Measurements from ENCODE around the gene HPCAL1. TPM values are rescaled to one million over a fixed set of nuclear protein-coding genes. Genes with fewer than 3 reads are reported as not detected.

The HPCAL1 gene
- total RNA-seq, 2 donors from 2014 or later, result 22.5 to 203 TPM

DNA sequence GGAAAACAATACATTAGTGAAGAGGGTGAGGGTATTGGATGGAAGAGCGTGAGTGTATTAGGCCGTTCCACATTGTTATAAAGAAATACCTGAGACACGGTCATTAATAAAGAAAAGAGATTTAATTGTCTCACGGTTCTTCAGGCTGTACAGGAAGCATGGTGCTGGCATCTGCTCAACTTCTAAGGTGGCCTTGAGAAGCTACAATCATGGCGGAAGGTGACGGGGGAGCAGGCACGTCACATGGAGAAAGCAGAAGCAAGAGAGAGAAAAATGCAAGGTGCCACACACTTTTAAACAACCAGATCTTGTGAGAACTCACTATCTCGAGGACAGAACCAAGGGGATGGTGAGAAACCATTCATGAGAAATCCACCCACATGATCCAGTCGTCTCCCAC is 18.2 kb downstream of the HPCAL1 start:
- Histone ChIP-seq H3K4me1 (replicated peaks) (no peaks in the 10 kb centered on the region), H3K4me3 (no peak overlapping the region), H3K27me3 (replicated peaks; ENCODE audit: insufficient read depth) (no peaks in the 10 kb centered on the region), H3K36me3 (no peaks in the 10 kb centered on the region), H3K9me3 (no peaks in the 10 kb centered on the region), H3K27ac (no peak overlapping the region)
- TF ChIP-seq POLR2AphosphoS5 (IDR thresholded peaks at IDR 0.05) (no peak), POLR2A (IDR thresholded peaks at IDR 0.05) (no peak)
- TF ChIP-seq, protein P1, sequence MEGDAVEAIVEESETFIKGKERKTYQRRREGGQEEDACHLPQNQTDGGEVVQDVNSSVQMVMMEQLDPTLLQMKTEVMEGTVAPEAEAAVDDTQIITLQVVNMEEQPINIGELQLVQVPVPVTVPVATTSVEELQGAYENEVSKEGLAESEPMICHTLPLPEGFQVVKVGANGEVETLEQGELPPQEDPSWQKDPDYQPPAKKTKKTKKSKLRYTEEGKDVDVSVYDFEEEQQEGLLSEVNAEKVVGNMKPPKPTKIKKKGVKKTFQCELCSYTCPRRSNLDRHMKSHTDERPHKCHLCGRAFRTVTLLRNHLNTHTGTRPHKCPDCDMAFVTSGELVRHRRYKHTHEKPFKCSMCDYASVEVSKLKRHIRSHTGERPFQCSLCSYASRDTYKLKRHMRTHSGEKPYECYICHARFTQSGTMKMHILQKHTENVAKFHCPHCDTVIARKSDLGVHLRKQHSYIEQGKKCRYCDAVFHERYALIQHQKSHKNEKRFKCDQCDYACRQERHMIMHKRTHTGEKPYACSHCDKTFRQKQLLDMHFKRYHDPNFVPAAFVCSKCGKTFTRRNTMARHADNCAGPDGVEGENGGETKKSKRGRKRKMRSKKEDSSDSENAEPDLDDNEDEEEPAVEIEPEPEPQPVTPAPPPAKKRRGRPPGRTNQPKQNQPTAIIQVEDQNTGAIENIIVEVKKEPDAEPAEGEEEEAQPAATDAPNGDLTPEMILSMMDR (IDR thresholded peaks at IDR 0.05), result no peak
- WGBS, result 88% methylated on average over 9 of the region's 9 CpGs
- intact Hi-C loops (cut with DNase I), result no loop called here
- DNase-seq (ENCODE audit: low spot score), result no peak

DNA sequence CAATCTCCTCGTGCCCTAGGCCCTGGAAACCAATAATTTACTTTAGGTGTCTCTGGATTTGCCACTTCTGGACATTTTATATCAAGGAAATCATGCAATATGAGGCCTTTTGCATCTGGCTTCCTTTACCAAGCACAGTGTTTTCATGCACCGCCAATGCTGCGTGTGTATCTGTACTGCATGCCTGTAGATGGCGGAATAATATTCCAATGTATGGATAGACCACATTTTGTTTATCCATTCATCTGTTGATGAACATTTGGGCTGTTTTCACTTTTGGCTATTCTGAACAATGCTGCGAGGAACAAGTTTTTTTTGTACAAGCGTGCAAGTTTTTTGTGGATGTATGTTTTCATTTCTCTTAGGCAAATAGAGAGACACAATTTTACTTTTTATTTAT is 18.9 kb downstream of the HPCAL1 start:
- H3K4me1 ChIP-seq (replicated peaks), result no peaks in the 10 kb centered on the region
- TF ChIP-seq POLR2AphosphoS5 (IDR thresholded peaks at IDR 0.05), result no peak
- TF ChIP-seq POLR2A (IDR thresholded peaks at IDR 0.05), result no peak
- TF ChIP-seq, protein P1 (IDR thresholded peaks at IDR 0.05), result no peak
- intact Hi-C loops (cut with DNase I), result no loop called here
- no peaks in the 10 kb centered on the region for H3K27me3 ChIP-seq (replicated peaks; ENCODE audit: insufficient read depth)
- DNase-seq (ENCODE audit: low spot score), result no peak
- no peak overlapping the region for H3K27ac ChIP-seq
- no peaks in the 10 kb centered on the region for H3K9me3 ChIP-seq
- no peaks in the 10 kb centered on the region for H3K36me3 ChIP-seq
- H3K4me3 ChIP-seq, result no peak overlapping the region
- WGBS, result 98% methylated on average over 6 of the region's 6 CpGs

GRCh38 chr2:10322481-10322880 is 19.8 kb downstream of the HPCAL1 start:
- no peaks in the 10 kb centered on the region for H3K9me3 ChIP-seq
- no peaks in the 10 kb centered on the region for H3K27me3 ChIP-seq (replicated peaks; ENCODE audit: insufficient read depth)
- DNase-seq (ENCODE audit: low spot score), result no peak
- H3K36me3 ChIP-seq, result no peaks in the 10 kb centered on the region
- TF ChIP-seq POLR2A (IDR thresholded peaks at IDR 0.05), result no peak
- H3K4me1 ChIP-seq (replicated peaks), result no peaks in the 10 kb centered on the region
- WGBS, result 94% methylated on average over 4 of the region's 4 CpGs
- no peak overlapping the region for H3K27ac ChIP-seq
- intact Hi-C loops (cut with DNase I), result no loop called here
- no peak overlapping the region for H3K4me3 ChIP-seq

DNA sequence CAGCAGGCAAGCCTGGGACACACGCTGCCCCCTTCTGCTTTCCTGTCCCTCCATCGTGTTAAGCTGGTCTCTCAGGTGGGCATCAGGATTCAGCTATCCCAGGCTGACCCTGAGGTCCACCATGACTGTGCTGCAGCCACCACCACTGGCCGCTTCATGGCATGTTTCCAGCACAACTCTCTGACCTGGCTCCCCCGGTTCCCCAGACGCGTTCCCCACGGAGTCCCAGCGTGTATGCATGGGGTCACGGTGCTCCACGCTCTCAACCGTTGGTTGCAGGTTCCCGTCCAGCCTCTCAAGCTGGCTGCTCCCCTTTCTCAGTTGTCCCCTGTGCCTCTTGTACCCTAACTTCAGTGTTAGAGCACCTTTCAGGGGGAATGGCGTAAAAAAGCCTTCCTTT is 20.3 kb downstream of the HPCAL1 start:
- TF ChIP-seq POLR2A (IDR thresholded peaks at IDR 0.05) (no peak), POLR2AphosphoS5 (IDR thresholded peaks at IDR 0.05) (no peak)
- TF ChIP-seq, protein P1 (IDR thresholded peaks at IDR 0.05), result no peak
- Histone ChIP-seq H3K4me3 (no peak overlapping the region), H3K36me3 (no peaks in the 10 kb centered on the region), H3K4me1 (replicated peaks) (no peaks in the 10 kb centered on the region), H3K27me3 (replicated peaks; ENCODE audit: insufficient read depth) (no peaks in the 10 kb centered on the region), H3K27ac (no peak overlapping the region), H3K9me3 (no peaks in the 10 kb centered on the region)
- intact Hi-C loops (cut with DNase I), result no loop called here
- 96% methylated on average over 13 of the region's 13 CpGs for WGBS
- no peak for DNase-seq (ENCODE audit: low spot score)

GRCh38 chr2:10323535-10323934 is 20.8 kb downstream of the HPCAL1 start:
- TF ChIP-seq POLR2AphosphoS5 (IDR thresholded peaks at IDR 0.05), result no peak
- TF ChIP-seq, protein P1 (IDR thresholded peaks at IDR 0.05), result no peak
- no peak for TF ChIP-seq POLR2A (IDR thresholded peaks at IDR 0.05)
- Histone ChIP-seq H3K27ac (no peak overlapping the region), H3K27me3 (replicated peaks; ENCODE audit: insufficient read depth) (no peaks in the 10 kb centered on the region), H3K36me3 (no peaks in the 10 kb centered on the region), H3K4me3 (no peak overlapping the region), H3K9me3 (no peaks in the 10 kb centered on the region), H3K4me1 (replicated peaks) (no peaks in the 10 kb centered on the region)
- no peak for DNase-seq (ENCODE audit: low spot score)
- WGBS, result 96% methylated on average over 5 of the region's 5 CpGs
- intact Hi-C loops (cut with DNase I), result no loop called here

All from prostate gland (tissue), 2 donors.